Loucy (cell line): Measurements from ENCODE around the gene NBEA.
"Not testable (repeated sequence)": the region's sequence is repeated elsewhere in the genome, so short reads cannot be mapped to it uniquely, and the experiment has no call there.

ENCODE experiments used
- H2AFZ ChIP-seq: fragments of 200-600 bp; sonication (generic); 2 replicates; pipeline ENCODE4 v1.6.0; 2016; ENCODE audit warnings: antibody characterized with exemption, mild to moderate bottlenecking, low read length, moderate library complexity
- H3F3A ChIP-seq: fragments of 200-600 bp; 2 replicates; pipeline ENCODE4 v1.6.0; 2016; ENCODE audit warnings: antibody characterized with exemption, low read depth, mild to moderate bottlenecking
- H3K27me3 ChIP-seq: fragments of 200-600 bp; sonication (generic); 2 replicates; pipeline ENCODE4 v1.6.1; 2014; ENCODE audit warnings: low read length, mild to moderate bottlenecking; ENCODE audit not compliant: insufficient read depth, poor library complexity, severe bottlenecking
- H3K36me3 ChIP-seq: fragments of 200-600 bp; sonication (generic); 2 replicates; pipeline ENCODE4 v1.6.1; 2016; ENCODE audit warnings: low read length; ENCODE audit not compliant: insufficient read depth
- H3K4me1 ChIP-seq: fragments of 200-600 bp; sonication (generic); 2 replicates; pipeline ENCODE4 v1.5.1; 2014; ENCODE audit warnings: low read length, mild to moderate bottlenecking; ENCODE audit not compliant: insufficient read depth, poor library complexity, severe bottlenecking
- H3K4me2 ChIP-seq: fragments of 200-600 bp; sonication (generic); 2 replicates; pipeline ENCODE4 v1.6.0; 2014; ENCODE audit warnings: antibody characterized with exemption, low read length, low read depth, mild to moderate bottlenecking; ENCODE audit not compliant: poor library complexity, severe bottlenecking
- H3K4me3 ChIP-seq: fragments of 200-600 bp; sonication (generic); 2 replicates; pipeline ENCODE4 v1.5.1; 2014; ENCODE audit warnings: low read length, mild to moderate bottlenecking, mixed read lengths; ENCODE audit not compliant: poor library complexity, severe bottlenecking
- H3K79me2 ChIP-seq: fragments of 200-600 bp; sonication (generic); 2 replicates; pipeline ENCODE4 v1.6.1; 2014; ENCODE audit warnings: low read length; ENCODE audit not compliant: insufficient read depth
- H3K9ac ChIP-seq: fragments of 200-600 bp; sonication (generic); 2 replicates; pipeline ENCODE4 v1.6.0; 2014; ENCODE audit warnings: mild to moderate bottlenecking, low read depth, low read length, moderate library complexity; ENCODE audit not compliant: poor library complexity, severe bottlenecking
- H3K9me2 ChIP-seq: fragments of 200-600 bp; sonication (generic); replicated peaks from 2 replicates; pipeline ENCODE4 v1.6.1; 2016; ENCODE audit warnings: low read depth, low read length, mixed read lengths
- H3K9me3 ChIP-seq: fragments of 200-600 bp; sonication (generic); 2 replicates; pipeline ENCODE4 v1.6.1; 2014; ENCODE audit warnings: mild to moderate bottlenecking, antibody characterized with exemption, low read length, low read depth; ENCODE audit not compliant: insufficient read depth
- H4K20me1 ChIP-seq: fragments of 200-600 bp; sonication (generic); 2 replicates; pipeline ENCODE4 v1.6.0; 2014; ENCODE audit warnings: antibody characterized with exemption, low read length, mild to moderate bottlenecking; ENCODE audit not compliant: insufficient read depth, poor library complexity, severe bottlenecking
- CTCF ChIP-seq: fragments of 200-600 bp; sonication (generic); conservative IDR thresholded peaks from 2 replicates; pipeline ENCODE4 v1.5.1; 2014; ENCODE audit warnings: mild to moderate bottlenecking, antibody characterized with exemption, low read length
- EZH2phosphoT487 ChIP-seq: fragments of 200-600 bp; IDR thresholded peaks from 2 replicates; pipeline ENCODE4 v1.6.1; 2018; ENCODE audit warnings: antibody characterized with exemption, mild to moderate bottlenecking, moderate library complexity, borderline replicate concordance

Gene NBEA

GRCh38 chr13:34911159-34911558, 30.9 kb upstream of the NBEA start:
- Histone ChIP-seq H3K4me2 (no peak overlapping the region), H3K9ac (no peak overlapping the region), H3K27me3 (no peaks in the 10 kb centered on the region), H3K36me3 (no peaks in the 10 kb centered on the region), H3K9me3 (no peaks in the 10 kb centered on the region; the same call in 1 of the 2 replicates), H3K4me3 (no peak overlapping the region), H3K79me2 (no peaks in the 10 kb centered on the region), H3F3A (no peaks in the 10 kb centered on the region), H3K4me1 (no peaks in the 10 kb centered on the region), H4K20me1 (peaks cover 3% of the 10 kb centered on the region), H2AFZ (no peak overlapping the region), H3K9me2 (no peaks in the 10 kb centered on the region; the same call in 1 of the 2 replicates)
- no peak for TF ChIP-seq CTCF
- TF ChIP-seq EZH2phosphoT487, result no peak

- Histone ChIP-seq H3K4me2 (no peak overlapping the region), H3K9me2 (no peaks in the 10 kb centered on the region; the same call in 1 of the 2 replicates), H3F3A (no peaks in the 10 kb centered on the region), H3K36me3 (no peaks in the 10 kb centered on the region), H4K20me1 (peaks cover 3% of the 10 kb centered on the region), H3K9ac (no peak overlapping the region), H3K4me1 (no peaks in the 10 kb centered on the region), H3K4me3 (no peak overlapping the region), H2AFZ (no peak overlapping the region), H3K27me3 (no peaks in the 10 kb centered on the region), H3K79me2 (no peaks in the 10 kb centered on the region), H3K9me3 (no peaks in the 10 kb centered on the region; the same call in 1 of the 2 replicates)
- no peak for TF ChIP-seq EZH2phosphoT487
- TF ChIP-seq CTCF, result no peak
These were observed 29.0 kb upstream of the NBEA start for GRCh38 chr13:34913040-34913439.

GRCh38 chr13:34914416-34914815, 27.7 kb upstream of the NBEA start:
- Histone ChIP-seq H4K20me1 (peaks cover 3% of the 10 kb centered on the region), H3K9ac (no peak overlapping the region), H3K4me2 (no peak overlapping the region), H3K4me1 (no peaks in the 10 kb centered on the region), H3K27me3 (no peaks in the 10 kb centered on the region), H3F3A (no peaks in the 10 kb centered on the region), H2AFZ (no peak overlapping the region), H3K36me3 (no peaks in the 10 kb centered on the region), H3K9me2 (no peaks in the 10 kb centered on the region; the same call in 1 of the 2 replicates), H3K79me2 (no peaks in the 10 kb centered on the region), H3K4me3 (no peak overlapping the region), H3K9me3 (no peaks in the 10 kb centered on the region; the same call in 1 of the 2 replicates)
- TF ChIP-seq EZH2phosphoT487, result no peak

- H3K27me3 ChIP-seq, result no peaks in the 10 kb centered on the region
- H3K4me1 ChIP-seq, result no peaks in the 10 kb centered on the region
- no peak overlapping the region for H3K4me2 ChIP-seq
- H3K9me3 ChIP-seq, result no peaks in the 10 kb centered on the region
- no peak overlapping the region for H2AFZ ChIP-seq
- H3K36me3 ChIP-seq, result no peaks in the 10 kb centered on the region
- TF ChIP-seq CTCF (no peak), EZH2phosphoT487 (no peak)
- no peak overlapping the region for H3K4me3 ChIP-seq
- H3F3A ChIP-seq, result no peaks in the 10 kb centered on the region
- H4K20me1 ChIP-seq, result no peaks in the 10 kb centered on the region
- H3K9ac ChIP-seq, result no peak overlapping the region
- no peaks in the 10 kb centered on the region for H3K9me2 ChIP-seq
- H3K79me2 ChIP-seq, result no peaks in the 10 kb centered on the region
These were observed 15.6 kb upstream of the NBEA start for GRCh38 chr13:34926508-34926907.

GRCh38 chr13:34928676-34929075, 13.4 kb upstream of the NBEA start:
- H3K36me3 ChIP-seq, H4K20me1 ChIP-seq, H3K27me3 ChIP-seq, H3K4me2 ChIP-seq, H2AFZ ChIP-seq, H3K4me3 ChIP-seq, H3K79me2 ChIP-seq, H3K9ac ChIP-seq, H3F3A ChIP-seq, H3K9me3 ChIP-seq, H3K4me1 ChIP-seq, H3K9me2 ChIP-seq: not testable (repeated sequence)
